Astrocyte of the cerebellum (primary cell): ENCODE measurements around the gene TEX44.

Experiments
- DNase-seq: peaks from one replicate; pipeline ENCODE4 v3.0.0-alpha.2; 2011; ENCODE audit warnings: low read depth
- H3K4me3 ChIP-seq: 2 replicates; pipeline ENCODE4 v1.5.1; 2011; ENCODE audit warnings: mild to moderate bottlenecking, low read depth, low read length, moderate library complexity
- CTCF ChIP-seq: IDR thresholded peaks from 2 replicates; pipeline ENCODE4 v1.5.1; 2012; ENCODE audit warnings: low read length, low read depth, moderate library complexity, mild to moderate bottlenecking; ENCODE audit errors: missing control alignments
- in situ Hi-C: cut with HindIII; loops from 2 replicates; pipeline ENCODE4 v1.10.0; 2017; ENCODE audit warnings: low sequenced_read_pairs

The TEX44 gene

GRCh38 chr2:231634412-231634811, 41.7 kb downstream of the TEX44 start:
- no peak for TF ChIP-seq CTCF
- DNase-seq, result no peak
- in situ Hi-C loops, result no loop called here
- H3K4me3 ChIP-seq, result no peak overlapping the region

GRCh38 chr2:231634951-231635875, 42.5 kb downstream of the TEX44 start:
- TF ChIP-seq CTCF, result no peak
- DNase-seq, result no peak
- in situ Hi-C loops, result no loop called here
- no peak overlapping the region for H3K4me3 ChIP-seq

GRCh38 chr2:231640241-231640640, 47.6 kb downstream of the TEX44 start:
- in situ Hi-C loops, result no loop called here
- TF ChIP-seq CTCF, result no peak
- H3K4me3 ChIP-seq, result no peak overlapping the region
- no peak for DNase-seq

DNA sequence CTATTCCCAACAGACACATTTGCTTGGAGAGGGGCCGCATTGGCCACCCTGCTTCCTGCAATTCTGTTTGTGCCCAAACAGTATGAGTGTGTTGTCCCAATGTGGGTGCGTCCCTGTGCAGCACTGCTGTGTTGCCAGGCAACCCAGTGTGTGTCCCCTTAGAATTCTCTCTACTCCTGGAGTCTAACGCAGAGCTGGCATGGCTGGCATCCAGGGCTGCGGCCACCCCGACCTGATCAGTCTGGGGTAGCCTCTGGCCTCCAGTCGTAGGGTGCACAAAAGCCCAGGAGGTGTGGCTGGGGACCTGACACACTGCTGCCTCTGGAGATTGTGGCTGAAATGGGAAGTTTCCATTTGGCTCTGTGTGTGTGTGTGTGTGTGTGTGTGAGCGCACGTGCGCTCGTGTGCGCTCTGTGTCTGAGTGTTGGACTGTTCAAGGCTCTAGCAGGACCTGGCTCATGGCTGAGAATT, 48.0 kb downstream of the TEX44 start:
- DNase-seq, result no peak
- no peak for TF ChIP-seq CTCF
- H3K4me3 ChIP-seq, result no peak overlapping the region
- in situ Hi-C loops, result no loop called here

GRCh38 chr2:231642631-231643494, 50.2 kb downstream of the TEX44 start:
- TF ChIP-seq CTCF, result no peak
- peak; percentile 82 for DNase-seq
- in situ Hi-C loops, result no loop called here
- no peak overlapping the region for H3K4me3 ChIP-seq

DNA sequence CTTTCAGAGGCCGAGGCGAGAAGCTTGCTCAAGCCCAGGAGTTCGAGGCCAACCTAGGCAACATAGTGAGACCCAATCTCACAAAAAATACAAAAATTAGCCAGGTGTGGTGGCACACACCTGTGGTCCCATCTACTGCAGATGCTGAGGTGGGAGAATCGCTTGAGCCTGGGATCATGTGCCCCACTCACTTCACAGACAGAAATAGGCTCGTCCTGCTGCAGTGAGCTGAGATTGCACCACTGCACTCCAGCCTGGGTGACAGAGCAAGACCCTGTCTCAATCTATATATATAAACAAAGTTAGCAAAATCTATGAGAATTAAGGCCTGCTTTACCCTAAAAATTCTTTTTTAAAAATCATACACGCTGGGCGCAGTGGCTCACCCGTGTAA, 50.8 kb downstream of the TEX44 start:
- TF ChIP-seq CTCF, result no peak
- in situ Hi-C loops, result no loop called here
- DNase-seq, result no peak
- H3K4me3 ChIP-seq, result no peak overlapping the region
